GM21737 (cell line): Measurements from ENCODE around the gene INPP5D.
A peak's percentile ranks its signal among the peaks of the same experiment; 100 is the strongest.
"Not testable (repeated sequence)": the region's sequence is repeated elsewhere in the genome, so short reads cannot be mapped to it uniquely, and the experiment has no call there.

Experiments used
- ATAC-seq: cut with Tn5 transposase; IDR thresholded peaks from one replicate; pipeline ENCODE4 v1.9.1; 2021; ENCODE audit warnings: mild to moderate bottlenecking, moderate library complexity; ENCODE audit not compliant: unreplicated experiment

Gene INPP5D

DNA sequence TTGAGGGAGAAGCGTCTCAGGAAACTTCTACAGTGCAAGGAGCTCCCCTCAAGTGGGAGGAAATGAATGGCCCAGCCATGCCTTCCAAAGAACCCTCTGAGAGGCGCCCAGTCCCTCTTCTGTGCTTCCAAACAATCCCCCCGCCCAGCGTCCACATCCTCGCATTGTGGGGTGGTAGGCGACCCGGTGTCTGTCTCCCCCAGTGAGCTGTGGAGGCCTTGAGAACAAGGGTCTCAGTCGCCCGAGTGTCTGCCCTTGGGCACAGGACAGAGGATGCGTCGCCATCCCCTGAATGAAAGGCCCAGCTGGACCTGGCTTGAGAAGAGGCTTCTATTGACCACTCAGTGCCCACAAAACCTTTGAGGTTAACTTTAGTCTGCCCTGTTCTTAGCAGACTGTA lies 29.7 kb downstream of the INPP5D start:
- ATAC-seq, result no peak

DNA sequence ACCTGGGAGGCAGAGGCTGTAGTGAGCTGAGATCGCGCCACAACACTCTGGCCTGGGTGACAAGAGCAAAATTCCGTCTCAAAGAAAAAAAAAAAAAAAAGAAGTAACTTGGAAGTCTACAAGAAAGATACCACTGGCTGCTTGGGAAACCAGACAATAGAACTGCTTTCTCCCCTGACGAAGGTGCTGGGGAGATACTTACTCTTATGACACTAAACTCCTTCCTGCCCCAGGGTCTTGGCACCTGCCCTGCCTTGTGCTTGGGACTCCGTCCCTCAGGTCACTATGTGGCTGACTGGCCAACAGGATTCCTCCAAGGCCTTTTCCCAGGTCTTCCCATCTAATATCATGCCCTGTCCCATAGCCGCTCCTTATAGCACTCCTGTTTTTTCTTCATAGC lies 30.7 kb downstream of the INPP5D start:
- no peak for ATAC-seq

DNA sequence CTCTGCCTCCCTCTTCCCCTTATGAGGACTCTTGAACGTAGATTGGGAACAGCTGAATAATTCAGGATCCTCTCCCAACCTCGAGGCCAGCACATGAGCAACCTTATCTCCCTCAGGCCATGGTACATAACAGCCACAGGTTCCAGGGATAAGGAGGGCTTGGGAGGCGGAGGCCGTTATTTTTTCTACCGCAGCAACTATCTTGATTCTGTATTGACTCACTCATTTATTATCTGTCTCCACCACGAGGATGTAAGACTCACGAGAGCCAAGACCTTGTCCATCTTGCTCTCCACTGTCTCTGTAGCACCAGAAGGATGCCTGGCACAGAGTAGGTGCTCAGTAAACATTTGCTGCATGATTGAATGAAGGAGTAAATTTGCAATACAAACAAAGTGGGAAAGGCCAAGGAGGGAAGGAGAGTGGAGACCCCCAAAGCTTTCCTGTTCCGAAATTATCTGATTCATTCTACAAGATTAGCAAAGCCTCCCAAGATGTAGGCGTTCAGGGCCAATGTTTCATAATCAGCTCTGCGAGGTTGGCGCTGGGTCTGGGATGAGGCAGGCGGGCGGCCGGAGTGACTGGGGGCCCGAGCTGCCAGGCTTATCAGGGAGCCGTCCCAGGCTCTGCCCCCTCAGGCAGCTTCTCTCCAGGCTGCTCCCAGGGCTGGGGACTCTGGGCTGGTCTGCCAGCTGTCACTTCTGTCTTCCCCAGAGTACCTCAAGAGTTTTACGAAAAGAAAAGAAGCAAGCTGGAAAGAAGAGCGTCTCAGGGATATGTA lies 31.6 kb downstream of the INPP5D start:
- no peak for ATAC-seq

DNA sequence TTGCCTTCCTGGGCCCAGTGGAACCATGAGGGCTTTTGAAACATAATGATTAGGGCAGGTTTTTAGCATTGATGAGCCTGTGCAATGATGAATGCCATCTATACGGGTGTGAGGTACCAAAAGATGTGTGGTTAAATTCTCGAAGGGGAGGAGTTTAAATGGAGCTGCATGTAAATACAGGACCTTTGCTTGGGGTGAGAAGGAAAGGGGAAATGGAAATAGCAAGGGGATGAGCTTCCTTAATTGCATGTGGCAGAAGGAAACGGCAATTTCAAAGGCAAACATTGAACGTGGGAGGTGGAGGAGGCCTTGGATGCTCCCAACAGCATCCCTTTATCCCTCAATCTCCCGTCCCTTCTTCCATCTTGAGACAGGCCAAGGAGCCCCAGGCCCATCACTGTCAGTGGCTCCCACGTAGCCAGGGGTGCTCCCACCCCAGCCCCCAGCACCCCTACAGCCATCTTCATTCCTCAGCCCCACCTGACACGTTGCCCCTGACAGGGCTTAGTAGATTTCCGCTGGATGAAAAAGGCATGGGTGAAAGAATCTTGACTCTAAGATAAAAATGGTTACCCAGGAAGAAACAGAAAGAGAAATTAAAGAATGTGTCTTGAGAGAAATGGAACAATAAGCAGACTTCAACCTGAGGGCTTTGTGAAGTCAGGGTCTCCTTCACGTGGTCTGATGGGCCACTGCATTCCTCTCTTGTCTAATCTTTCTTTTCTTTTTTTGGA lies 32.5 kb downstream of the INPP5D start:
- no peak for ATAC-seq

DNA sequence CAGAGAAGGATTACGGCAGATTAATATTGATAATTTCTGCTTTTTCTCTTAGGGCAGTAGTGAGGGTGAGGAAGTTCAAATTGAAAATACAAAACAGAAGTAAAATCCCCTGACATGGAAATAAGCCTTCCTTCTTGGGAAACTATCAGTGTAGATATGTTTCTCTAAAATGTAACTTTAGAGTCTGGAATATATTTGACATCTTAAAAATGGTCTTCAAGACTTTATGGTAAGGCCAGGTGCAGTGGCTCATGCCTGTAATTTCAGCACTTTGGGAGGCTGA lies 33.0 kb downstream of the INPP5D start:
- no peak for ATAC-seq

DNA sequence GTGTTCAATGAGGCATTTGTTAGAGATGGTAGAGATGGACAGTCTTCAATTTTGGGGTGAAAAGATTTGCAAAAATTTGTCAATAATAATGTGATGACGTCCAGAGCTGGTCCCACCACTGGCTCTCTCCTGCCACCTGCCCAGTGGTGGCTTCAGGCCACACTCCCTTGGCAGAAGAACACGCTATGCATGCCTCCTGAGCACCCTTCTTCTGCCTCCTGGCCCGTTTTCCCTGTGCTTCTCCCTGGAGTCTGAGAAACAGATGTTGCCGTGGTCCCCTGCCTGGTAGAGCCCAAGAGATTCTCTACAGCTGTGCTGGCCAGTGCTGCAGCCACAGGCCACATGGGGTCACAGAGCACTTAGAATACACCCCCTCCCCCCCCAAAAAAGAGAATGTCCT lies 33.6 kb downstream of the INPP5D start:
- ATAC-seq, result no peak

DNA sequence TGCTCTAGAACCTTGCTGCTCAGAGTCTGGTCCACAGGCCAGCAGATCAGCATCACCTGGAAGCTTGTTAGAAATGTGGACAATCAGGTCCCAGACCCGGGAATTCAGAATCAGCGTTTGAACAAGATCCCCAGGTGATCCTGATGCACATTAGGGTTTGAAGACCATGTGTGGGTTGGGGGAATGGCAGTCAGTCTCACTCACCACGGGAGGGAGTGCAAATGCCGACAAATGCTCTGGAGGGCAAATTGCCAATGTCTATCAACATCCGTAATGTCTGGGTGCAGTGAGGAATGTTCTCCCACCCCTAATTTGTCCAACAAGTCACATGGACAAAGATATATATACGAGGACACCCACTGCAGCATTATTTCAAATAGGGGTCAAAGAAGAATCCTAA lies 34.5 kb downstream of the INPP5D start:
- no peak for ATAC-seq

DNA sequence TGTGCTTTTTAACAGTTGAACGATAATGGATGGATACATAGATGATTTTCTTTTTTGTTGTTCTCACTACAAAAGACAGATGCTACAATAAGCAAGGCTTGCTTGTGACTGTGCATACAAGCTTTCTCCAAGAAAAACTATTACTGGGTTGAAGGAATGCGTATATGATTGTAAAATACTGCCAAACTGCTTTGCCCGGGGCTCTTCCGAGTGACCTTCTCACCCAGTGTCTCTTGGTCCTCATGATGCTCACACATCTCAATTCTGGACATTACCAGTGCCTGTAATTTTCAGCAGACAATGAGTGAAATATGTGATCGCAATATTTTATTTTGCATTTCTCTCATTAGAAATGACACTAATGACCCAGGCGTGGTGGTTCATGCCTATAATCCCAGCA lies 35.9 kb downstream of the INPP5D start:
- ATAC-seq, result no peak

DNA sequence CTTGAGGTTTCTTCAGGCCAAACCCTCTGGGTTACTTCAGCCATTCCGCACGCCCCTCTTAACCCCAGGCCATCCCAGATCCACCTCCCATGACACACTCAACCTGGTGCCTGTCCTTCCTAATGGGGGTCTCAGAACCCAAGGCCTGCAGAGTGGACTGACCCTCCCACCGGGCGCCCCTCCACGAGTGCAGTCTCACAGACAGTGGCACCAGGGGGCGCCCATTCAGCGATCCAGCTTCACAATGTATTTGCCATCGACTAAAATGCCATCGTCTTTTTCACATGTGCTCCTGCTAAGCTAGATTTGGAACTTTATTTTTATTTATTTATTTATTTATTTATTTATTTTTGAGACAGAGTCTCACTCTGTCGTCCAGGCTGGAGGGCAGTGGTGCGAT lies 38.5 kb downstream of the INPP5D start:
- no peak for ATAC-seq

DNA sequence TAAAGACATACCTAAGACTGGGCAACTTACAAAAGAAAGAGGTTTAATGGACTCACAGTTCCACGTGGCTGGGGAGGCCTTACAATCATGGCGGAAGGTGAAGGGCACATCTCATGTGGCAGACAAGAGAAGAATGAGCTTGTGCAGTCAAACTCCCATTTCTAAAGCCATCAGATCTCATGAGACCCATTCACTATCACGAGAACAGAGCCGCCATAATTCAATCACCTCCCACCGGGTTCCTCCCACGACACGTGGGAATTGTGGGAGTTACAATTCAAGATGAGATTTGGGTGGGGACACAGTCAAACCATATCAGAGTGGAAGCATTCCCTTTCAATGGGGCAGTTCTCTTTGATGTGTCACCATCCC lies 39.7 kb downstream of the INPP5D start:
- ATAC-seq, result not testable (repeated sequence)

DNA sequence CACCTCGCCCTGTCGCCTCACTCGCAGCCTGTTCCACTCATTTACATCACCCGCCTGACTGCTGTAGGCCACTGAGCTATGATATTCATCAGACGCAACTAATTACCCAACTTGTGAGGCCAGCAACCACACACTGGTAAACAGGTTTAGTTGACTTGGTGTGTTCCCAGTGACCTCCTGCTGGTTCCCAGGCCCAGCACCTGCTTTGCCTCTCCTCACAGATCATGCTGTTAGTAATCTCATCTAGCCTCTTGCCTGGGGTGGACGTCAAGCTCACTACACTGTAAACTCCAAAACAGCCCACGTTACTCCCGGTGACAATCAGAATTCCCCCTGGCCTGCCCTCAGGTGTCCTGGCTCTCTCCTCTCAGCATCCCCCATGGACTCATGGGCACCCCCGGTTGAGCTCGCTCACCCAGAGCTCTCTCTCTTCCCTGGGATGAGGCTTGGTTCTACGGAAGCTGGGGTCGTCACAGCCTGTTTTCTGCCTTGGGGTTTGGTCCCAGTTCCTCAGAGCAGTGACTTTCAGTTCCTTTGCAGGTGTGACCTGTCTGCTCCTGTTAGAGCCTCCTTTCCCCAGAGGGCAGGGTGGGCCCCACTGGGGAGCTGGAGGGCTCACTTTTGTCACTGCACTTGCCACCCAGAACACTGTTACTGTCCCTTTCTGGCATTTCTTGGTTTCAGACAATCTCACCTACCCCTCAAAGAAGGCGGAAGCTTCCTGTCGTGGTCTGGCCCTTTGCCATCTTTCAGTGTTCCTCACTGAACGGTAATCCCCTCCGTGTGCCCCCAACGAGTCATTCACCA lies 40.3 kb downstream of the INPP5D start:
- ATAC-seq, result peak; percentile 81

DNA sequence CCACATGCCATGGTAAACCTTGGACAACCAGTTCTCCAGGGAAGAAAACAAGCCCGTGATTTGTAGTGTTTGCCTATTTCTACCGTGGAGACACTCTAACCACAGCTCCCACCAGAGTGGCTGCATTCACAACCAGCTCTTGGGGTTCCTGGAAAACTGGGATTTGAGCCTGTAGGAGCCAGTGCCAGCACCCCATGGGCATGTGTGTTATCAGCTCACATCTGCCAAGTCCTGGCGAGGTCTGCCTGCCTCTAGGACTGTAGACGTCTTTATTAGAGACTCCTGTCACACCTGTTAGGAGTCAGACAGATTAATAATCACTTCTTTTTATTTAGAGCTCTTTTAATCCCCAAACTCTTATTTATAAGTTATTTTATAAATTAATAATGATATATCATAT lies 41.0 kb downstream of the INPP5D start:
- no peak for ATAC-seq

DNA sequence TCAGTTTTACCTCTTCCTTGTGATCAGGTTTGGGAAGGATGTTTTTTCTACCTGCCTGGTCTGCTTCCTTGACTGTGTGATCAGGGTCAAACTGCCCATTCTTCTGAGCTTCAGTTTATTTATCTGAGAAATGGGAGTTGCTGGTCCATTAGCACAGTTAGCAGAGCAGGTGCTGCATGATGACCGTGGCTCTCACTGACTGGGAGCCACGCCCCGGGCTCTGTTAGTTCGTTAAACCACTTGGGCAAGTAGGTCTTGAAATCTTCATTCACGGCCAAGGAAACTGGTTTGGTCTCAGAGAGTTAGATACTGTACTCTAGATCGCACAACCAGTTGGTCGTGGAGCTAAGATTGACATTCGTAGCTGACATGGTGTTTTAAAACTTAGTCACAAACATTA lies 41.7 kb downstream of the INPP5D start:
- no peak for ATAC-seq

DNA sequence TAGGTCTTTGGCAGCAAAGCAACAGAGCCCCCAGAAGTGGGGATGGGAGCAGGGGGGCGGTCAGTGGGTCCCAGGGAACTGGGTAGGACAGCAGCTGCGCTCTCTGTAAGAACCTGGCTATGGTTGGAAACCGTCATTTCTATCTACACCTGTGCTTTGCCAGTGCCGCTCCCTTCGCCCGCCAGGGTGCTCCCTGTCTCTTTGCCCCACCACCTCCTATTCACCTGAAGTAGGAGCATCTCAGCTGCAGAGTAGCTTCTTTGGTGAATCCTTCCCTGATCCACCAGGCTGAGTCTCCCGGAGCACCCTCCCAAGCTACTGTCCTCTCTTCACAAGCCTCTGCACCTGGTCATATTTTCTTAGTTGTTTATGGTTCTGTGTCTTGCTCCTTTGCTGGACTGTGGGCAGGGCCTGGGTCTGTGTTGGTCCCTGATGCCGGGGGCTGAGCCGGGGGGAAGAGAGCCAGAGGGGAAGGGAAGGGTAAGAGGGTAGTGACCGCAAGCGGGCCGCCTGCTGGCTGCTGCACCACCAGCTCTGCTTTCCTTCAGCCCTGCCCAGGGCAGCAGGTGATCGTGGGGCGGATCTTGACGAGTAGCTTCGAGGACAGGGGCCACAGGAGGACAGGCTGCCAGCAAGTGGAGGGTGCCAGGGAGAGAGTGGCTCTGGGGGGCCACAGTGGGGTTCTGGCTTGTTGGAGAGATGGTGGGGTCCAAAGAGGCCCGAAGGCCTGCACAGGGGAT lies 45.2 kb downstream of the INPP5D start:
- ATAC-seq, result no peak

DNA sequence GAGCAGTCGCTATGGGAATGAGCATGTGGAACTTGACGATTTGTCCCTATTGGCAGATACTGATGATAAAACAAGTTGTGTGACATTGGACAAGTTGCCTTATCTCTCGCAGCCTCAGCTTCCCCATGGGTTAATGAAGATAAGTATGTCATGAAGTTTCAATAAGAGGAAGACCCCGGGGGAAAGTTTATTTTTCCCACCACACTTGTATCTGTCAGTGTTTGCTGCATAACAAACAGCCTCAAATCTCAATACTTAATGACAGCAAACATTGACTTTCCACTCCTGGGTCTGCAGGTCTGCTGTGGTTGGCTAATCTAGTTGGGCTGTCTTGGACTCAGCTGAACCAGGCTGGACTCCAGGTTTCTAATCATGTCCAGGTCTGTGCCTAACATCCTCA lies 45.8 kb downstream of the INPP5D start:
- no peak for ATAC-seq

DNA sequence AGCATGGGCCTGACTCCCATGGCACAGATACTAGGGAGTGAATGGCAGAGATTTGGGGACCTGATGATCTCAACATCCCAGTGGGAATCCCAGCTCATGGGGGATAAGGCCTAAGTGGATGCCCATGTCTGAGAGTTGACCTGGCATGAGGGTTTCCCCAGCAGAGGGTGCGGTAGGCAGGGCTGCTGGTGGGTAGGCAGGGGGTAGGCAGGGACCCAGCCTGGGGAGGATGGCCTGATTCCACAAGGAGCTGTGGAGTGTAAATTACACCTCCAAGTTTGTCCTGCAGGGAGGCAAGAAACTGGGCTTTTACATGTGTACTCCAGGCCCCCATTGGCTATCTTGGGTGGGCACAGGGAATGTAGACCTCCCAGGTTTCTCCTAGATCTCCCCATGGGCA lies 46.9 kb downstream of the INPP5D start:
- ATAC-seq, result no peak

DNA sequence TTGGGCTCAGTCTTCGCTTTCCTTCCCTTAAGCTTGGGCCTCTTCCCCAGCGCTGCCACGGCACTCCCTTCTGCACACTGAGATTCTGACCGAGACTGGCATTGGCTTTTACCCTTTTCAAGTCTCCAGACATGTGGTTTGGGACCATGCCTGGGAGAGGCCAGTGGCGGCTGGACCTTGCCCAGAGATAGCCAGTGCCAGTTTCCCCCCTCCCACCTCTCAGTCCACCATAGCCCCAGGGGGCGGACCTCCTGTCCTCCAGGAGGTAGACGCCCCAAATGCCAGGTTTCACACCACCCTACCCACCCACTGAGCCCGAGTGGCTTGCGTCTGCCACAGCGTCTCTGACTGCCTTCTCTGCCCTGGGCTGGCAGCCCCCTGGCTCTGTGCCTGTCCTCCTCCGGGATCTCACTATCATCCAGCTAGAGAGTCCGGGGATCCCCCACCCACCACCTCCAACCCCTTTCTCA lies 47.7 kb downstream of the INPP5D start:
- ATAC-seq, result no peak

DNA sequence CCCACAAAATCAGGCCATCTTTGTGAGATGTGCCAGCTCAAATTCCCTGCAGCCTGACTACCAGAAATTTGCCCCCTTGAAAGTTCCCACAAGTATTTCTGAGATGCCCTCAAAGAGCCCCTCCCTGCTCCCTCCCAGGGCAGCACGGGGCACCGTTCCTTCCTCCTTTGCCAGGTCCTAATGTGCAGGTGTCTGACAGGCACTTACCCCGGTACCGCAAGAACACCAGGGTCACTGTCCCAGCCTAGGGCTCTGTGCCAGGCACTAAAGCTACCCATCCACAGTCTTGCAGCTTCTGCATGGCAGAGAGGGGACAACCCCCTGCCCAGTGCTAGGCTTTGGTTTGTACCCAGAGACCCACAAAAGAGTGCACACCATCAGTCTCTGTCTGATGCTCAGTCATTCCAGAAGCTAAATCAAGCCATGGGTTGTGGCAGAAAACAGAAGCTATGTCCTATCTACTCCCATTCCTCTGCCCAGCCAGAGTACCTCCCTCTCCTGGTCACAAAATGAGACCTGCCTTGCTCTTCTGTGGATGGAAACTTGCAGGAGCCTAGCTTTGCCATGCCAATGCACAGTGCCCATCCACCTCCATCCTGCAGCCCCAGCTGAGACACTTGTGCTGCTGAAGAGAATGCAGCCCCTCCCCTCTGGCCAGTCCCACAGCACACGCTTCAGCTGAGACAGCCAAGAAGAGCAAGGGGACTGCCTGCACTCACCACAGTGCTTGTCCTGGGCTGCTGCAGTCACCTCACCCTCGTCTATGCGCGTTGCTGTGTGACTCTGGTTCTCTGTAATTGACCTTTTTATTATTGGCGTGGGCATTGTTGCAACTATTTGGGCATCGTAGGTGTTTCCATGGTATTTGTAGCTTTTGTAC lies 48.7 kb downstream of the INPP5D start:
- ATAC-seq, result no peak

DNA sequence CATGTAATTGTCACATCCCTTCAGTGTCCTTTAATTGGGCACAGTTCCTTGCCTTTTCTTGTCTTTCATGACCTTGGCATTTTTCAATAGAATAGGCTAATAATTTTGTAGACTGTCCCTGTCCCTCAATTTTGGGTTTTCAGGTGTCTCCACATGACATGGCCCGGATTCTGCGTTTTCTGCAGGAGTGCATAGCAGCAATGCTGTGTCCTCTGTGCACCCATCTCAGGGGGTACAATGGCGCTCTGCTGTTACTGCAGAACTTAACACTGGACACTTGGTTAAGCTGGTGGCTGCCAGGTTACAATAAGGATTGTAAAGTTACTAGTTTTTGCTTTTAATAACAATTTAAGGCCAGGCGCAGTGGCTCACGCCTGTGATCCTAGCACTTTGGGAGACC lies 51.3 kb downstream of the INPP5D start:
- no peak for ATAC-seq

DNA sequence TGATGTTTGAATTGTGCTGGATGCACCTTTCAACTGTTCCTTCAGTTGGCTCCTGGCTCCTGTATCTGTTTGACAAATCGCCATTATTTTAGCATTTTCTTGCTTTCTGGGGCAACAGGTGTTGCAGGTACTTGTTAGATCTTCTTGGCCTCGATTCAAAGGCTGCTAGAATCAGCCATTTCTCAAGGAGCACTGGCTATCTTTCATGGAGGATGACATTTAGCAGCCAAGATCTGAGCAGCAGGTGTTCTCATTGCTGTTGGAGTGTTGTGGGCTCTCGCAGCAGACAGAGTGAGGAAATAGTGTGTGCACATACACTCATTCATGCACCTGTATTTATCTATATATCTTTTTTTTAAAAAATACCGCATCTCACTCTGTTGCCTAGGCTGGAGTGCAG lies 52.2 kb downstream of the INPP5D start:
- no peak for ATAC-seq
